Endothelial cell of umbilical vein (primary cell): Measurements from ENCODE around the gene CCNYL1. TPM values are rescaled to one million over a fixed set of nuclear protein-coding genes. Genes with fewer than 3 reads are reported as not detected.

ENCODE experiments used
- BruUV-seq: library from RNA; stranded (reverse); fragments of 400-500 nt; replicated peaks from 2 replicates; lab custom pipeline; 2021; lab: Mats Ljungman, UMichigan
- CTCF ChIA-PET: fragments of 300-600, 350-600 bp; sonication (Branson Sonifier 250); formaldehyde crosslinking; loops from one replicate; lab custom pipeline; 2021; ENCODE audit warnings: antibody characterized with exemption, inconsistent platforms; lab: Charles Lee
- POLR2A ChIA-PET: fragments of 300-600, 350-600 bp; sonication (Branson Sonifier 250); formaldehyde crosslinking; loops from one replicate; lab custom pipeline; 2021; ENCODE audit warnings: antibody characterized with exemption, inconsistent platforms; lab: Charles Lee
- DNase-seq: peaks from one replicate; pipeline ENCODE4 v3.0.0-alpha.2; 2011; ENCODE audit warnings: low read depth, low spot score
- FAIRE-seq: peaks from 2 replicates; lab custom pipeline; 2011; peaks lifted over from hg19 to GRCh38; lab: Jason Lieb, UNC
- H2AFZ ChIP-seq: 2 replicates; pipeline ENCODE4 v1.6.0; 2012; ENCODE audit warnings: low read depth, low read length, control low read depth, inconsistent platforms
- H3K27ac ChIP-seq: 2 replicates; pipeline ENCODE4 v1.5.1; 2011; ENCODE audit warnings: low read depth, mild to moderate bottlenecking, control low read depth, low read length, moderate library complexity; ENCODE audit not compliant: insufficient read depth
- H3K27me3 ChIP-seq, 2 experiments: 2 replicates each; pipeline versions ENCODE4 v1.6.0 to v1.6.1; 2011; ENCODE audit warnings: low read length in 2 of 2, mixed read lengths in 1 of 2; ENCODE audit not compliant: control insufficient read depth in 2 of 2, insufficient read depth in 2 of 2
- H3K36me3 ChIP-seq, 2 experiments: 2 replicates in 1 of 2; 3 replicates in 1 of 2; pipeline ENCODE4 v1.5.1; 2011; ENCODE audit warnings: low read length in 2 of 2, mild to moderate bottlenecking in 1 of 2, moderate library complexity in 1 of 2; ENCODE audit not compliant: control insufficient read depth in 2 of 2, insufficient read depth in 2 of 2; ENCODE audit errors: extremely low read depth in 1 of 2
- H3K4me1 ChIP-seq: 3 replicates; pipeline ENCODE4 v1.5.1; 2011; ENCODE audit warnings: mild to moderate bottlenecking, low read length; ENCODE audit not compliant: control insufficient read depth, insufficient read depth; ENCODE audit errors: extremely low read depth
- H3K4me2 ChIP-seq: 2 replicates; pipeline ENCODE4 v1.6.1; 2011; ENCODE audit warnings: low read length, control low read depth, mixed read lengths; ENCODE audit not compliant: insufficient read depth
- H3K4me3 ChIP-seq, 3 experiments: fragments of 200-600 bp in 1 of 3; sonication (generic), shearing (Covaris generic) in 1 of 3; replicated peaks in 1 of 3; 2 replicates each; pipeline ENCODE4 v1.5.1; 2011 to 2016; ENCODE audit warnings: control low read depth in 3 of 3, low read length in 3 of 3, mild to moderate bottlenecking in 2 of 3, inconsistent platforms in 1 of 3, low read depth in 1 of 3, moderate library complexity in 1 of 3; ENCODE audit not compliant: insufficient read depth in 1 of 3
- H3K79me2 ChIP-seq: 2 replicates; pipeline ENCODE4 v1.6.0; 2012; ENCODE audit warnings: low read length, inconsistent platforms; ENCODE audit not compliant: control insufficient read depth, insufficient read depth
- H3K9ac ChIP-seq: replicated peaks from 2 replicates; pipeline ENCODE3; 2011; ENCODE audit warnings: low read length, control low read depth; ENCODE audit not compliant: insufficient read depth; ENCODE audit errors: extremely low read depth
- H3K9me1 ChIP-seq: replicated peaks from 3 replicates; pipeline ENCODE4 v1.6.0; 2011; ENCODE audit warnings: mild to moderate bottlenecking, low read length; ENCODE audit not compliant: control insufficient read depth, insufficient read depth; ENCODE audit errors: extremely low read depth
- H3K9me3 ChIP-seq: replicated peaks from 2 replicates; pipeline ENCODE4 v1.5.1; 2012; ENCODE audit warnings: low read length, inconsistent platforms; ENCODE audit not compliant: control insufficient read depth, insufficient read depth
- H4K20me1 ChIP-seq: replicated peaks from 2 replicates; pipeline ENCODE3; 2011; ENCODE audit warnings: mild to moderate bottlenecking, low read length; ENCODE audit not compliant: control insufficient read depth, insufficient read depth; ENCODE audit errors: extremely low read depth
- EZH2 ChIP-seq: IDR thresholded peaks from 2 replicates; pipeline ENCODE4 v1.6.1; 2012; ENCODE audit warnings: borderline replicate concordance, low read depth, mild to moderate bottlenecking, moderate library complexity, low read length, inconsistent platforms; ENCODE audit not compliant: severe bottlenecking
- FOS ChIP-seq: IDR thresholded peaks from 2 replicates; pipeline ENCODE4 v1.6.1; 2011; ENCODE audit warnings: mild to moderate bottlenecking, low read length, moderate library complexity, borderline replicate concordance; ENCODE audit not compliant: insufficient read depth
- GATA2 ChIP-seq: IDR thresholded peaks from 2 replicates; pipeline ENCODE4 v1.7.0; 2011; ENCODE audit warnings: low read depth, mild to moderate bottlenecking, moderate library complexity, mixed read lengths, low read length; ENCODE audit not compliant: insufficient read length, insufficient read depth
- JUN ChIP-seq: IDR thresholded peaks from 2 replicates; pipeline ENCODE4 v1.6.1; 2011; ENCODE audit warnings: borderline replicate concordance, low read depth; ENCODE audit not compliant: insufficient read length, insufficient read depth
- MAX ChIP-seq: IDR thresholded peaks from 2 replicates; pipeline ENCODE4 v1.6.1; 2011; ENCODE audit not compliant: insufficient read depth, insufficient read length
- MYC ChIP-seq: IDR thresholded peaks from one replicate; pipeline ENCODE4 v1.6.1; 2011; ENCODE audit warnings: mild to moderate bottlenecking, low read depth, low read length
- POLR2A ChIP-seq: IDR thresholded peaks from 2 replicates; pipeline ENCODE4 v1.6.1; 2012; ENCODE audit warnings: low read depth, mild to moderate bottlenecking, control low read depth, low read length
- POLR2AphosphoS5 ChIP-seq: IDR thresholded peaks from 2 replicates; pipeline ENCODE4 v1.6.1; 2012; ENCODE audit warnings: low read depth, mild to moderate bottlenecking, control low read depth, low read length, moderate library complexity; ENCODE audit not compliant: insufficient read depth
- dilution Hi-C: fragments of 300-500 bp; cut with MboI; formaldehyde crosslinking; loops from one replicate; pipeline ENCODE4 v1.15.0; 2019; ENCODE audit warnings: low sequenced_read_pairs; ENCODE audit not compliant: extremely low pct_ligation_motif_present
- intact Hi-C: fragments of 100-400 bp; cut with micrococcal nuclease; formaldehyde crosslinking; loops from one replicate; pipeline ENCODE4 v1.10.0; 2022
- polyA plus RNA-seq, 4 experiments: library from polyadenylated mRNA; depleted of rRNA in 3 of 4; stranded (reverse) in 3 of 4; unstranded in 1 of 4; fragments of >200 nt; gene quantifications; 2 replicates each; pipeline versions ENCODE4 v1.2.1 to v1.2.3, GENCODE V29; 2011 to 2012; ENCODE audit warnings: missing spikeins in 1 of 4
- total RNA-seq: library from RNA; stranded (reverse); gene quantifications from 2 replicates; pipeline ENCODE4 v1.2.3, GENCODE V29; 2021
- TF ChIP-seq, protein P1 (sequence below), 2 donors: IDR thresholded peaks; 1 replicate in 1 of 2; 2 replicates in 1 of 2; pipeline ENCODE4 v1.5.1; 2011; ENCODE audit warnings: low read length in 2 of 2, mild to moderate bottlenecking in 2 of 2, moderate library complexity in 2 of 2, control low read depth in 1 of 2, inconsistent platforms in 1 of 2, low read depth in 1 of 2; ENCODE audit not compliant: insufficient read depth in 1 of 2; ENCODE audit errors: extremely low read depth in 1 of 2

The CCNYL1 gene
- total and polyA plus RNA-seq, 2 donors (not counting 3 experiments of a cell fraction or from before 2014, with no cell fraction given) = 15.2 to 49.3 TPM

DNA sequence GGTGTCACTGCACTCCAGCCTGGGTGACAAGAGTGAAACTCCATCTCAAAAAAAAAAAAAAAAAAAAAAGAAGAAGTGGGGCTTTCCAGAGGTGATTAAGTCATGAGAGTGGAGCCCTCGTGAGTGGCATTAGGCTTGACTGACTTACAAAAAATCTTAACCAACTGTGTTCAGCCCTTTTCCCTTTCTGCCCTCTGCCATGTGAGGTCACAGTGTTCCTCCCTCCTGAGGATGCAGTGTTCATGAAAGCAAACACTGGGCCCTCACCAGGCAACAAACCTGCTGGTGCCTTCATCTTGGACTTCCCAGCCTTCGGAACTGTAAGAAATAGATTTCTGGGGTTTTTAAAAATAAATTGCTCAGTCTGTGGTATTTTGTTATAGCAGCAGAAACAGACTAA lies 49.2 kb upstream of the CCNYL1 start:
- Histone ChIP-seq H3K9me3 (no peaks in the 10 kb centered on the region), H3K4me3 (no peak overlapping the region), H3K36me3 (no peaks in the 10 kb centered on the region), H3K9me1 (no peaks in the 10 kb centered on the region), H4K20me1 (no peaks in the 10 kb centered on the region), H2AFZ (no peak overlapping the region), H3K27ac (no peak overlapping the region), H3K9ac (no peak overlapping the region), H3K79me2 (no peaks in the 10 kb centered on the region), H3K27me3 (no peaks in the 10 kb centered on the region), H3K4me1 (no peaks in the 10 kb centered on the region), H3K4me2 (no peak overlapping the region)
- BruUV-seq = no TSS peak
- DNase-seq = no peak
- FAIRE-seq = no peak
- TF ChIP-seq MAX = no peak
- no peak for TF ChIP-seq JUN
- TF ChIP-seq POLR2A = no peak
- ChIA-PET POLR2A (no interaction called here), CTCF (no interaction called here)
- dilution Hi-C loops = no loop called here
- intact Hi-C loops = no loop called here

DNA sequence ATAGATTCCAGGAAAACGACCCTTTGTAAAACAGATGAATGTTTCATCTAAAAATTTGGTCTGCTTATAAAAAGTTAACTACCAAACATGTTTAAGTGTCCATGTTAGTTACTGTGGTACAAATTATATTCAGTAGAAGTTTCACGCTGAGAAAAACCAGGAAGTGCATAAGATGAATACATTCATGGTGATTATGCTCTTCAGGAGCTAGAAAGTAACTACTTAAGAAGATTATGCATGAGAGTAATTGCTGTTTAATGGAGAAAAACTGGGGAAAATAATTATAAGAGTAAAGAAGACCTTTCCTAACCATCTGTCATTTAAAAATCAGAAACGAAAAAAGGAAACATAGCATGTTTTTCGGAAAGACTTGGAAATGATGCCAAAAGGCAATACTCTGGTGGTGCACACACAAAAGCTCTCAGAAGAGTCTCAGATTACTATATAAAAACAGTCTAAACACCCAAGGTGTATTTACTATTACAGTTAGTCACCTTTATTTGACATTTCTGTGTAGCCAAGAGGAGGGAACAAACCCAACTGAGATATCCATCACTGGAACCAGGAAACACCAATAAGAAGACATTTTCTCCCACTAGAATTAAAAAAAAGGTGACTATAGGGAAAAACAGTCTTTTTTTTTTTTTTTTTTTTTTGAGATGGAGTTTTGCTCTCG lies 47.4 kb upstream of the CCNYL1 start:
- TF ChIP-seq MYC (no peak), FOS (no peak), EZH2 (no peak), POLR2AphosphoS5 (no peak), JUN (no peak), MAX (no peak), POLR2A (no peak), GATA2 (no peak)
- TF ChIP-seq, protein P1, sequence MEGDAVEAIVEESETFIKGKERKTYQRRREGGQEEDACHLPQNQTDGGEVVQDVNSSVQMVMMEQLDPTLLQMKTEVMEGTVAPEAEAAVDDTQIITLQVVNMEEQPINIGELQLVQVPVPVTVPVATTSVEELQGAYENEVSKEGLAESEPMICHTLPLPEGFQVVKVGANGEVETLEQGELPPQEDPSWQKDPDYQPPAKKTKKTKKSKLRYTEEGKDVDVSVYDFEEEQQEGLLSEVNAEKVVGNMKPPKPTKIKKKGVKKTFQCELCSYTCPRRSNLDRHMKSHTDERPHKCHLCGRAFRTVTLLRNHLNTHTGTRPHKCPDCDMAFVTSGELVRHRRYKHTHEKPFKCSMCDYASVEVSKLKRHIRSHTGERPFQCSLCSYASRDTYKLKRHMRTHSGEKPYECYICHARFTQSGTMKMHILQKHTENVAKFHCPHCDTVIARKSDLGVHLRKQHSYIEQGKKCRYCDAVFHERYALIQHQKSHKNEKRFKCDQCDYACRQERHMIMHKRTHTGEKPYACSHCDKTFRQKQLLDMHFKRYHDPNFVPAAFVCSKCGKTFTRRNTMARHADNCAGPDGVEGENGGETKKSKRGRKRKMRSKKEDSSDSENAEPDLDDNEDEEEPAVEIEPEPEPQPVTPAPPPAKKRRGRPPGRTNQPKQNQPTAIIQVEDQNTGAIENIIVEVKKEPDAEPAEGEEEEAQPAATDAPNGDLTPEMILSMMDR (IDR thresholded peaks at IDR 0.05; ENCODE audit: extremely low read depth in 1 of 2, insufficient read depth in 1 of 2, low read depth in 1 of 2, low read length in 2 of 2) = no peak
- H3K79me2 ChIP-seq = no peaks in the 10 kb centered on the region
- POLR2A ChIA-PET = no interaction called here
- no peaks in the 10 kb centered on the region for H3K27me3 ChIP-seq
- no peak for DNase-seq
- intact Hi-C loops = no loop called here
- no peak overlapping the region for H3K4me2 ChIP-seq
- CTCF ChIA-PET = interaction anchor here (0.7 kb wide), 1 partner anchor 37 kb away, joined by 4 read pairs; no protein-coding TSS in a partner anchor
- H3K9me1 ChIP-seq = no peaks in the 10 kb centered on the region
- H3K9me3 ChIP-seq = no peaks in the 10 kb centered on the region
- H3K27ac ChIP-seq = no peak overlapping the region
- no peaks in the 10 kb centered on the region for H4K20me1 ChIP-seq
- H3K4me1 ChIP-seq = no peaks in the 10 kb centered on the region
- no TSS peak for BruUV-seq
- dilution Hi-C loops = no loop called here
- peak overlapping the region; percentile 26 for H2AFZ ChIP-seq
- no peak overlapping the region for H3K9ac ChIP-seq
- H3K36me3 ChIP-seq = no peaks in the 10 kb centered on the region
- no peak overlapping the region for H3K4me3 ChIP-seq
- FAIRE-seq = no peak
